OCI-LY1 (cell line): ENCODE data around the gene FABP6.

Experiments
- H2AFZ ChIP-seq: fragments of 200-600 bp; sonication (generic), shearing (Covaris generic); 2 replicates; pipeline ENCODE4 v1.6.0; 2014; ENCODE audit warnings: antibody characterized with exemption, mild to moderate bottlenecking, low read length
- H3F3A ChIP-seq: fragments of 200-600 bp; sonication (generic), shearing (Covaris generic); 2 replicates; pipeline ENCODE4 v1.6.0; 2014; ENCODE audit warnings: mild to moderate bottlenecking, antibody characterized with exemption, low read length, moderate library complexity; ENCODE audit not compliant: insufficient read depth
- H3K27ac ChIP-seq: fragments of 200-600 bp; sonication (generic); 2 replicates; pipeline ENCODE4 v1.5.1; 2014; ENCODE audit warnings: low read length, mixed run types, mild to moderate bottlenecking, low read depth; ENCODE audit not compliant: poor library complexity, severe bottlenecking
- H3K27me3 ChIP-seq: fragments of 200-600 bp; sonication (generic); 2 replicates; pipeline ENCODE4 v1.6.0; 2014; ENCODE audit warnings: antibody characterized with exemption, mild to moderate bottlenecking, low read length, moderate library complexity; ENCODE audit not compliant: insufficient read depth
- H3K36me3 ChIP-seq: fragments of 200-600 bp; sonication (generic); 2 replicates; pipeline ENCODE4 v1.6.1; 2014; ENCODE audit warnings: mild to moderate bottlenecking, antibody characterized with exemption, low read length, moderate library complexity, mixed read lengths; ENCODE audit not compliant: insufficient read depth
- H3K4me1 ChIP-seq: fragments of 200-600 bp; sonication (generic); 2 replicates; pipeline ENCODE4 v1.5.1; 2014; ENCODE audit warnings: mild to moderate bottlenecking, low read length, moderate library complexity; ENCODE audit not compliant: insufficient read depth, severe bottlenecking
- H3K4me2 ChIP-seq: fragments of 200-600 bp; sonication (generic), shearing (Covaris generic); 2 replicates; pipeline ENCODE4 v1.6.1; 2014; ENCODE audit warnings: low read length
- H3K4me3 ChIP-seq: fragments of 200-600 bp; sonication (generic); 2 replicates; pipeline ENCODE4 v1.5.1; 2014; ENCODE audit warnings: low read length, low read depth, mild to moderate bottlenecking, mixed read lengths; ENCODE audit not compliant: poor library complexity, severe bottlenecking
- H3K79me2 ChIP-seq: fragments of 200-600 bp; shearing (Covaris generic); 2 replicates; pipeline ENCODE4 v1.6.1; 2016; ENCODE audit warnings: mixed run types, low read length, mixed read lengths; ENCODE audit not compliant: insufficient read depth
- H3K9ac ChIP-seq: fragments of 200-600 bp; sonication (generic), shearing (Covaris generic); 2 replicates; pipeline ENCODE4 v1.6.1; 2014; ENCODE audit warnings: mild to moderate bottlenecking, low read length, mixed read lengths
- H3K9me2 ChIP-seq: fragments of 200-600 bp; sonication (generic), shearing (Covaris generic); 2 replicates; pipeline ENCODE4 v1.6.1; 2014; ENCODE audit warnings: low read depth, mild to moderate bottlenecking, low read length, mixed read lengths
- H3K9me3 ChIP-seq: fragments of 200-600 bp; shearing (Covaris generic); 2 replicates; pipeline ENCODE4 v1.6.1; 2014; ENCODE audit warnings: low read length, mixed read lengths
- H4K20me1 ChIP-seq: fragments of 200-600 bp; sonication (generic), shearing (Covaris generic); 2 replicates; pipeline ENCODE4 v1.6.0; 2016; ENCODE audit warnings: mild to moderate bottlenecking, low read length; ENCODE audit not compliant: insufficient read depth
- CTCF ChIP-seq: fragments of 200-600 bp; sonication (generic), shearing (Covaris generic); IDR thresholded peaks from 2 replicates; pipeline ENCODE4 v1.5.1; 2017; ENCODE audit warnings: mild to moderate bottlenecking, antibody characterized with exemption, low read length, moderate library complexity, mixed read lengths
- EZH2 ChIP-seq: fragments of 200-600 bp; sonication (generic), shearing (Covaris generic); IDR thresholded peaks from 2 replicates; pipeline ENCODE4 v1.8.0; 2017; ENCODE audit warnings: borderline replicate concordance, mixed run types, mild to moderate bottlenecking, antibody characterized with exemption, low read length, moderate library complexity, mixed read lengths

Gene FABP6

GRCh38 chr5:160285316-160285715 lies 56.0 kb downstream of the FABP6 start:
- no peak overlapping the region for H3K4me2 ChIP-seq
- H3K9me2 ChIP-seq, result no peaks in the 10 kb centered on the region
- H3F3A ChIP-seq, result no peaks in the 10 kb centered on the region
- H3K9ac ChIP-seq, result no peak overlapping the region
- no peaks in the 10 kb centered on the region for H3K79me2 ChIP-seq
- H3K27me3 ChIP-seq, result peaks cover 4% of the 10 kb centered on the region; the same call in 1 of the 2 replicates
- TF ChIP-seq CTCF (no peak), EZH2 (no peak)
- H3K4me3 ChIP-seq, result no peak overlapping the region
- no peak overlapping the region for H2AFZ ChIP-seq
- H4K20me1 ChIP-seq, result no peaks in the 10 kb centered on the region
- H3K4me1 ChIP-seq, result no peaks in the 10 kb centered on the region
- no peaks in the 10 kb centered on the region for H3K36me3 ChIP-seq
- no peak overlapping the region for H3K27ac ChIP-seq
- no peaks in the 10 kb centered on the region for H3K9me3 ChIP-seq

- Histone ChIP-seq H3K4me1 (no peaks in the 10 kb centered on the region), H3K9me2 (no peaks in the 10 kb centered on the region), H3K79me2 (no peaks in the 10 kb centered on the region), H2AFZ (no peak overlapping the region), H3K9ac (no peak overlapping the region), H4K20me1 (no peaks in the 10 kb centered on the region), H3K4me2 (no peak overlapping the region), H3K27me3 (peaks cover 8% of the 10 kb centered on the region; the same call in 1 of the 2 replicates), H3K4me3 (no peak overlapping the region), H3K9me3 (no peaks in the 10 kb centered on the region), H3K27ac (no peak overlapping the region), H3K36me3 (no peaks in the 10 kb centered on the region), H3F3A (no peaks in the 10 kb centered on the region)
- TF ChIP-seq CTCF (no peak), EZH2 (no peak)
Observed at GRCh38 chr5:160286947-160287346, 57.6 kb downstream of the FABP6 start.

GRCh38 chr5:160287378-160288051 lies 58.2 kb downstream of the FABP6 start:
- Histone ChIP-seq H3K27ac (no peak overlapping the region), H2AFZ (no peak overlapping the region), H3K79me2 (no peaks in the 10 kb centered on the region)

More at GRCh38 chr5:160287378-160288051, 58.2 kb downstream of the FABP6 start:
- H3K36me3 ChIP-seq, result no peaks in the 10 kb centered on the region
- H3K4me1 ChIP-seq, result no peaks in the 10 kb centered on the region
- no peak for TF ChIP-seq CTCF
- no peak for TF ChIP-seq EZH2
- H3K4me3 ChIP-seq, result no peak overlapping the region
- no peaks in the 10 kb centered on the region for H3K9me3 ChIP-seq
- no peaks in the 10 kb centered on the region for H3K9me2 ChIP-seq
- no peaks in the 10 kb centered on the region for H4K20me1 ChIP-seq
- H3K27me3 ChIP-seq, result peaks cover 8% of the 10 kb centered on the region; the same call in 1 of the 2 replicates
- H3K9ac ChIP-seq, result no peak overlapping the region
- H3K4me2 ChIP-seq, result no peak overlapping the region
- no peaks in the 10 kb centered on the region for H3F3A ChIP-seq
